ENCODE measurements around the gene EPHB2.

- TF ChIP-seq POLR2A (IDR thresholded peaks at IDR 0.05): no peak
- TF ChIP-seq, protein P1, sequence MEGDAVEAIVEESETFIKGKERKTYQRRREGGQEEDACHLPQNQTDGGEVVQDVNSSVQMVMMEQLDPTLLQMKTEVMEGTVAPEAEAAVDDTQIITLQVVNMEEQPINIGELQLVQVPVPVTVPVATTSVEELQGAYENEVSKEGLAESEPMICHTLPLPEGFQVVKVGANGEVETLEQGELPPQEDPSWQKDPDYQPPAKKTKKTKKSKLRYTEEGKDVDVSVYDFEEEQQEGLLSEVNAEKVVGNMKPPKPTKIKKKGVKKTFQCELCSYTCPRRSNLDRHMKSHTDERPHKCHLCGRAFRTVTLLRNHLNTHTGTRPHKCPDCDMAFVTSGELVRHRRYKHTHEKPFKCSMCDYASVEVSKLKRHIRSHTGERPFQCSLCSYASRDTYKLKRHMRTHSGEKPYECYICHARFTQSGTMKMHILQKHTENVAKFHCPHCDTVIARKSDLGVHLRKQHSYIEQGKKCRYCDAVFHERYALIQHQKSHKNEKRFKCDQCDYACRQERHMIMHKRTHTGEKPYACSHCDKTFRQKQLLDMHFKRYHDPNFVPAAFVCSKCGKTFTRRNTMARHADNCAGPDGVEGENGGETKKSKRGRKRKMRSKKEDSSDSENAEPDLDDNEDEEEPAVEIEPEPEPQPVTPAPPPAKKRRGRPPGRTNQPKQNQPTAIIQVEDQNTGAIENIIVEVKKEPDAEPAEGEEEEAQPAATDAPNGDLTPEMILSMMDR (IDR thresholded peaks at IDR 0.05): no peak
- TF ChIP-seq EP300 (IDR thresholded peaks at IDR 0.05): no peak
- TF ChIP-seq POLR2AphosphoS5 (IDR thresholded peaks at IDR 0.05): no peak
These were observed 26.9 kb downstream of the EPHB2 start for GRCh38 chr1:22737374-22738068.

Data from sigmoid colon (tissue), 4 donors.